Calu3 (cell line): Measurements from ENCODE around the gene TMEM86B. TPM values are rescaled to one million over a fixed set of nuclear protein-coding genes. Genes with fewer than 3 reads are reported as not detected.

Experiments used
- BruUV-seq: library from RNA; stranded (reverse); fragments of 400-500 nt; replicated peaks from 2 replicates; lab custom pipeline; 2021; lab: Mats Ljungman, UMichigan
- CTCF ChIA-PET: fragments of 300-600 bp; sonication (Branson Sonifier 250); formaldehyde crosslinking; loops from one replicate; lab custom pipeline; 2022; ENCODE audit warnings: antibody characterized with exemption; lab: Charles Lee
- DNase-seq: peaks from one replicate; pipeline ENCODE4 v3.0.0; 2022
- H3K27ac Mint-ChIP-seq: one replicate; pipeline ENCODE4 v1.8.0; 2022; ENCODE audit warnings: mixed read lengths; ENCODE audit not compliant: unreplicated experiment
- H3K27me3 Mint-ChIP-seq: one replicate; pipeline ENCODE4 v1.8.0; 2022; ENCODE audit warnings: mixed read lengths; ENCODE audit not compliant: unreplicated experiment
- H3K36me3 Mint-ChIP-seq: one replicate; pipeline ENCODE4 v1.8.0; 2022; ENCODE audit warnings: mild to moderate bottlenecking, moderate library complexity, mixed read lengths; ENCODE audit not compliant: insufficient read depth, unreplicated experiment
- H3K4me1 Mint-ChIP-seq: one replicate; pipeline ENCODE4 v1.8.0; 2022; ENCODE audit warnings: mild to moderate bottlenecking, low read depth, mixed read lengths; ENCODE audit not compliant: unreplicated experiment
- H3K4me3 Mint-ChIP-seq: one replicate; pipeline ENCODE4 v1.8.0; 2022; ENCODE audit warnings: mild to moderate bottlenecking, low read depth, moderate library complexity, mixed read lengths; ENCODE audit not compliant: unreplicated experiment
- H3K9me3 Mint-ChIP-seq: one replicate; pipeline ENCODE4 v1.8.0; 2022; ENCODE audit warnings: low read depth, mixed read lengths; ENCODE audit not compliant: unreplicated experiment
- CTCF ChIP-seq: fragments of 200-600 bp; IDR thresholded peaks from one replicate; pipeline ENCODE4 v1.8.0; 2022; ENCODE audit warnings: antibody characterized with exemption; ENCODE audit not compliant: unreplicated experiment
- intact Hi-C: fragments of 100-400 bp; cut with micrococcal nuclease; formaldehyde crosslinking; loops from one replicate; pipeline ENCODE4 v1.10.0; 2022; ENCODE audit not compliant: unreplicated experiment
- microRNA-seq: library from miRNA; unstranded; fragments of <30 nt; microRNA quantifications from one replicate; pipeline ENCODE4 v1.2.0, GENCODE V29; 2022
- total RNA-seq: library from RNA; stranded (reverse); gene quantifications from 2 replicates; pipeline ENCODE4 v1.2.3, GENCODE V29; 2022

The TMEM86B gene
- total RNA-seq, 1 experiment from 2014 or later: 14.3 TPM

GRCh38 chr19:55178781-55179599, 49.6 kb downstream of the TMEM86B start:
- intact Hi-C loops: loop anchor here (5.0 to 10.0 kb wide), 2 partner anchors 33 to 76 kb away; partner anchors contain the start of gene PPP6R1
- no peaks in the 10 kb centered on the region for H3K9me3 Mint-ChIP-seq
- DNase-seq: peak; percentile 90
- H3K4me3 Mint-ChIP-seq: peak overlapping the region; percentile 65
- no peak for TF ChIP-seq CTCF
- CTCF ChIA-PET: interaction anchor here (1.4 to 1.5 kb wide), 2 partner anchors 13 to 37 kb away, joined by 4 to 5 read pairs; partner anchors contain the start of gene DNAAF3
- peaks cover 34% of the 10 kb centered on the region for H3K36me3 Mint-ChIP-seq
- peaks cover 22% of the 10 kb centered on the region for H3K4me1 Mint-ChIP-seq
- H3K27ac Mint-ChIP-seq: peak overlapping the region; percentile 92
- H3K27me3 Mint-ChIP-seq: peaks cover 56% of the 10 kb centered on the region
- BruUV-seq: no TSS peak

Small RNAs within 50 kb of the gene (microRNA-seq; reads per million reads assigned to microRNA genes)
- not detected for gene MIR6802
- gene MIR6803: 4.2 reads per million, percentile 9 among the genes with 10 or more reads in this experiment
- gene MIR6804: 9.5 reads per million, percentile 31 among the genes with 10 or more reads in this experiment

Other genes starting within 250 kb of the TMEM86B start
- gene GP6, start 190.5 kb downstream of the TMEM86B start, total RNA-seq: 1.3 and 1.9 TPM in 2 replicates
- gene RDH13, start 165.6 kb downstream of the TMEM86B start, total RNA-seq: 50.1 and 54.5 TPM in 2 replicates
- gene EPS8L1, start 152.9 kb downstream of the TMEM86B start, total RNA-seq: 97.3 and 147 TPM in 2 replicates
- gene PPP1R12C, start 111.1 kb downstream of the TMEM86B start, total RNA-seq: 140 and 151 TPM in 2 replicates
- gene TNNT1, start 79.6 kb downstream of the TMEM86B start, total RNA-seq: 48.8 and 53.7 TPM in 2 replicates
- gene TNNI3, start 71.0 kb downstream of the TMEM86B start, total RNA-seq: 1.3 and 2.5 TPM in 2 replicates
- 10.3 and 13.1 TPM in 2 replicates for gene DNAAF3, start 62.1 kb downstream of the TMEM86B start, total RNA-seq
- 0.54 and 0.71 TPM in 2 replicates for gene SYT5, start 48.5 kb downstream of the TMEM86B start, total RNA-seq
- gene PTPRH, start 19.3 kb downstream of the TMEM86B start, total RNA-seq: 34.6 and 43.2 TPM in 2 replicates
- 126 and 132 TPM in 2 replicates for gene PPP6R1, start 30.3 kb upstream of the TMEM86B start, total RNA-seq
- 72.0 and 72.8 TPM in 2 replicates for gene HSPBP1, start 51.3 kb upstream of the TMEM86B start, total RNA-seq
- gene BRSK1, start 55.2 kb upstream of the TMEM86B start, total RNA-seq: 3.4 and 3.8 TPM in 2 replicates
- gene TMEM150B, start 96.6 kb upstream of the TMEM86B start, total RNA-seq: 0.73 TPM in 1 of 2 replicates, not detected in the other
- 16.1 and 23.5 TPM in 2 replicates for gene KMT5C, start 111.1 kb upstream of the TMEM86B start, total RNA-seq
- gene COX6B2, start 126.0 kb upstream of the TMEM86B start, total RNA-seq: 1.4 and 3.4 TPM in 2 replicates
- gene GARIN5B, start 134.5 kb upstream of the TMEM86B start, total RNA-seq: not detected in 2 replicates
- gene IL11, start 141.7 kb upstream of the TMEM86B start, total RNA-seq: 0.97 and 1.3 TPM in 2 replicates
- gene TMEM190, start 148.1 kb upstream of the TMEM86B start, total RNA-seq: not detected in 2 replicates
- 38.8 and 49.4 TPM in 2 replicates for gene TMEM238, start 155.5 kb upstream of the TMEM86B start, total RNA-seq
- 1,462 and 1,520 TPM in 2 replicates for gene RPL28, start 157.2 kb upstream of the TMEM86B start, total RNA-seq
- gene UBE2S, start 179.0 kb upstream of the TMEM86B start, total RNA-seq: 239 and 287 TPM in 2 replicates
- not detected in 2 replicates for gene SHISA7, start 214.5 kb upstream of the TMEM86B start, total RNA-seq
- gene ISOC2, start 232.9 kb upstream of the TMEM86B start, total RNA-seq: 41.6 and 44.9 TPM in 2 replicates
- not detected in 2 replicates for gene C19orf85, start 236.0 kb upstream of the TMEM86B start, total RNA-seq
- 11.9 and 13.0 TPM in 2 replicates for gene ZNF628, start 247.9 kb upstream of the TMEM86B start, total RNA-seq